Measurements from ENCODE around the gene ZNF652.

DNA sequence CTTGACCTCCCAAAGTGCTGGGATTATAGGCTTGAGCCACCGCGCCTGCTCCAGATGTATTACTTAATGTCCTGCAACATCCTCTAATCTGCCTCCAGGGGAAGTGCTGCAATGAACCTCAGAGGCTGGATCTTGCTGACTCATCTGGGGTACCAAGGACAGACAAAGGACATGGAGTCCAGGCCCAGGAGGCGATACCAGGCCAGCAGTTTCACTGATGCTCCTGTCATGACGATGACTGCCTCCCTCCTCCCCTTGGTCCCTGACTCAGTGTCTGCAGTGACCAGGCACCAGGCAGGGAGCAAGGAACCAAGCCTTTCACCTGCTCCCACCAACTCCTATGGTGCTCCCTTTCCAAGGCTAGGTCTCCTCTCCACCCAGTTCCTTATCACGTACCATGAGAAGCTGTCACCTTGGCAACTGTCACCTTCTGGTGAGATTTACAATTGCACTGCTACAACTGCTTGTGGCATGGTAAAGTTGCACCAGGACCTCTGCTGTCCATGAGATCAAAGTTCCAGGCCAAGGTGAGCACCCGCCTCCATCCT lies 109.8 kb downstream of the ZNF652 start:
- TF ChIP-seq USF2 (IDR thresholded peaks at IDR 0.05; ENCODE audit: low read depth, low read length) (no peak), MXI1 (IDR thresholded peaks at IDR 0.05; ENCODE audit: borderline replicate concordance, low read depth, low read length) (no peak), POLR2A (IDR thresholded peaks at IDR 0.05; ENCODE audit: low read depth, low read length) (no peak), BHLHE40 (IDR thresholded peaks at IDR 0.05; ENCODE audit: low read depth, low read length) (no peak), CHD1 (IDR thresholded peaks at IDR 0.05; ENCODE audit: low read depth, low read length) (no peak), SMC3 (IDR thresholded peaks at IDR 0.05; ENCODE audit: low read depth, low read length) (no peak), CEBPB (IDR thresholded peaks at IDR 0.05; ENCODE audit: low read depth, low read length) (no peak), RFX5 (IDR thresholded peaks at IDR 0.05; ENCODE audit: low read depth, low read length) (no peak), FOS (IDR thresholded peaks at IDR 0.05; ENCODE audit: low read depth, low read length) (no peak), NFE2L2 (IDR thresholded peaks at IDR 0.05; ENCODE audit: low read depth, low read length) (peak; percentile 19; the same call in 1 of the 2 replicates), RAD21 (IDR thresholded peaks at IDR 0.05; ENCODE audit: low read length) (no peak)
- TF ChIP-seq, protein P1, sequence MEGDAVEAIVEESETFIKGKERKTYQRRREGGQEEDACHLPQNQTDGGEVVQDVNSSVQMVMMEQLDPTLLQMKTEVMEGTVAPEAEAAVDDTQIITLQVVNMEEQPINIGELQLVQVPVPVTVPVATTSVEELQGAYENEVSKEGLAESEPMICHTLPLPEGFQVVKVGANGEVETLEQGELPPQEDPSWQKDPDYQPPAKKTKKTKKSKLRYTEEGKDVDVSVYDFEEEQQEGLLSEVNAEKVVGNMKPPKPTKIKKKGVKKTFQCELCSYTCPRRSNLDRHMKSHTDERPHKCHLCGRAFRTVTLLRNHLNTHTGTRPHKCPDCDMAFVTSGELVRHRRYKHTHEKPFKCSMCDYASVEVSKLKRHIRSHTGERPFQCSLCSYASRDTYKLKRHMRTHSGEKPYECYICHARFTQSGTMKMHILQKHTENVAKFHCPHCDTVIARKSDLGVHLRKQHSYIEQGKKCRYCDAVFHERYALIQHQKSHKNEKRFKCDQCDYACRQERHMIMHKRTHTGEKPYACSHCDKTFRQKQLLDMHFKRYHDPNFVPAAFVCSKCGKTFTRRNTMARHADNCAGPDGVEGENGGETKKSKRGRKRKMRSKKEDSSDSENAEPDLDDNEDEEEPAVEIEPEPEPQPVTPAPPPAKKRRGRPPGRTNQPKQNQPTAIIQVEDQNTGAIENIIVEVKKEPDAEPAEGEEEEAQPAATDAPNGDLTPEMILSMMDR (conservative IDR thresholded peaks at IDR 0.05; ENCODE audit: low read depth, low read length) = no peak
- TF ChIP-seq, protein P2, sequence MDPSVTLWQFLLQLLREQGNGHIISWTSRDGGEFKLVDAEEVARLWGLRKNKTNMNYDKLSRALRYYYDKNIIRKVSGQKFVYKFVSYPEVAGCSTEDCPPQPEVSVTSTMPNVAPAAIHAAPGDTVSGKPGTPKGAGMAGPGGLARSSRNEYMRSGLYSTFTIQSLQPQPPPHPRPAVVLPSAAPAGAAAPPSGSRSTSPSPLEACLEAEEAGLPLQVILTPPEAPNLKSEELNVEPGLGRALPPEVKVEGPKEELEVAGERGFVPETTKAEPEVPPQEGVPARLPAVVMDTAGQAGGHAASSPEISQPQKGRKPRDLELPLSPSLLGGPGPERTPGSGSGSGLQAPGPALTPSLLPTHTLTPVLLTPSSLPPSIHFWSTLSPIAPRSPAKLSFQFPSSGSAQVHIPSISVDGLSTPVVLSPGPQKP (IDR thresholded peaks at IDR 0.05; ENCODE audit: borderline replicate concordance, low read depth, low read length) = no peak

Data from IMR-90 (cell line).